Testis (tissue), 3 donors: Measurements from ENCODE around the gene ZNF236. TPM values are rescaled to one million over a fixed set of nuclear protein-coding genes. Genes with fewer than 3 reads are reported as not detected.

ENCODE experiments used
- DNase-seq: peaks from one replicate; pipeline ENCODE4 v3.0.0-alpha.2; 2019
- H3K27ac ChIP-seq, 2 donors: fragments of 200-600 bp; sonication (generic); one replicate each; pipeline ENCODE4 v1.5.1; 2019
- H3K27me3 ChIP-seq: fragments of 200-600 bp; sonication (generic); one replicate; pipeline ENCODE4 v1.5.1; 2019
- H3K36me3 ChIP-seq: fragments of 200-600 bp; sonication (generic); one replicate; pipeline ENCODE4 v1.5.1; 2017; ENCODE audit warnings: low read depth; ENCODE audit errors: missing control alignments
- H3K4me1 ChIP-seq: fragments of 200-600 bp; sonication (generic); one replicate; pipeline ENCODE4 v1.5.1; 2019
- H3K4me3 ChIP-seq, 2 donors: fragments of 200-600 bp; sonication (generic); one replicate each; pipeline ENCODE4 v1.5.1; 2017 to 2019
- H3K9me3 ChIP-seq: fragments of 200-600 bp; sonication (generic); one replicate; pipeline ENCODE4 v1.5.1; 2017
- POLR2A ChIP-seq: fragments of 450-650 bp; IDR thresholded peaks from one replicate; pipeline ENCODE4 v1.6.1; 2017; ENCODE audit warnings: antibody characterized with exemption, mild to moderate bottlenecking, moderate library complexity
- WGBS, 2 donors: methylation state at CpG; one replicate each; pipeline ENCODE4 v1.1.5; 2018; 5-methylcytosine and 5-hydroxymethylcytosine counted together
- intact Hi-C: fragments of 100-400 bp; cut with DNase I; formaldehyde crosslinking; loops from one replicate; pipeline ENCODE4 v1.15.1; 2023; ENCODE audit warnings: low total_unique reads
- polyA plus RNA-seq: library from polyadenylated mRNA; stranded (reverse); fragments of 350-450 nt; fragmentation: Illumina TruSeq; extraction: RNeasy Lipid Tissue Mini Kit (QIAGEN cat#74804); gene quantifications from one replicate; pipeline ENCODE4 v1.2.3, GENCODE V29; 2014; ENCODE audit warnings: low read depth, low replicate concordance; ENCODE audit not compliant: insufficient read depth
- total RNA-seq, 2 donors: library from RNA; depleted of rRNA; stranded (reverse); fragments of >200 nt; gene quantifications; one replicate each; pipeline ENCODE4 v1.2.3, GENCODE V29; 2016
- TF ChIP-seq, protein P1 (sequence below), 3 experiments: fragments of 450-650 bp in 2 of 3; fragments of 200-600 bp in 1 of 3; sonication (generic) in 1 of 3; IDR thresholded peaks; one replicate each; pipeline ENCODE4 v1.5.1; 2016 to 2019; ENCODE audit warnings: antibody characterized with exemption in 3 of 3, mild to moderate bottlenecking in 2 of 3, moderate library complexity in 1 of 3

The ZNF236 gene
- total and polyA plus RNA-seq, 3 donors from 2014 or later: 19.5 to 58.2 (median 53.9) TPM

DNA sequence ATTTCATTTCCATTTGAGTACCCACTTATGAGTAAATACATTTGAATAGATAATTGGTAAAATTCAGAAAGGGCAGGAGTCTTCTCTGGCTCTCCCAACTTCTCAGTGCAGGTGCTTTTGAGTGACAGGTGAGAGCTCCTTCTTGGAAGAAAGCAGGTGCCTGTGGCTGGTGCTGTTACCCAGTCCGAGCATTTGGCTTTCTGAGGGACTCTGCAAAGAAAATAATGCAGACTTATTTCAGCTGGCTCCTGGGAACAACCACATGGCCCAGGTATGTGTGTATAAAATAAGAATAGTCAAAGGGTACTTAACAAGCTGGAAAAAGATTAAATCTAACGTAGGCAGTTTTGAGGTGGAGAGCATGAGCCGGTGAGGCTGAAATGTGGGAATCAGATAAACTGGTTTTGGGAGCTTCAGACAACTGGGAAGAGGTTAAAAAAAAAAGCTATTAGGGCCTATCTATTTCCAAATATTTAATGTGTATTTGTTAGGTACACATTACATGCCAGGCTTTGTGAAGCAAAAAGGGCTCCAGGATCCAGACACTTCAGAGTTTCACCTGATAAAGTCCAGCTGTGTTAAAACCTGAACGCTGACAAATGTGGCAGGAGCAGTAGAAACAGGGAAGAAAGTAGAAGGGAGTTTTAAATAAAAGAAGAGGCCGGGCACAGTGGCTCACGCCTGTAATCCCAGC is 20.6 kb downstream of the ZNF236 start:
- H3K4me1 ChIP-seq: peaks cover 13% of the 10 kb centered on the region
- 89 to 91% methylated on average over 6 of the region's 6 CpGs for WGBS, 2 donors
- H3K36me3 ChIP-seq: no peaks in the 10 kb centered on the region
- intact Hi-C loops: no loop called here
- no peak for TF ChIP-seq POLR2A
- TF ChIP-seq, protein P1, sequence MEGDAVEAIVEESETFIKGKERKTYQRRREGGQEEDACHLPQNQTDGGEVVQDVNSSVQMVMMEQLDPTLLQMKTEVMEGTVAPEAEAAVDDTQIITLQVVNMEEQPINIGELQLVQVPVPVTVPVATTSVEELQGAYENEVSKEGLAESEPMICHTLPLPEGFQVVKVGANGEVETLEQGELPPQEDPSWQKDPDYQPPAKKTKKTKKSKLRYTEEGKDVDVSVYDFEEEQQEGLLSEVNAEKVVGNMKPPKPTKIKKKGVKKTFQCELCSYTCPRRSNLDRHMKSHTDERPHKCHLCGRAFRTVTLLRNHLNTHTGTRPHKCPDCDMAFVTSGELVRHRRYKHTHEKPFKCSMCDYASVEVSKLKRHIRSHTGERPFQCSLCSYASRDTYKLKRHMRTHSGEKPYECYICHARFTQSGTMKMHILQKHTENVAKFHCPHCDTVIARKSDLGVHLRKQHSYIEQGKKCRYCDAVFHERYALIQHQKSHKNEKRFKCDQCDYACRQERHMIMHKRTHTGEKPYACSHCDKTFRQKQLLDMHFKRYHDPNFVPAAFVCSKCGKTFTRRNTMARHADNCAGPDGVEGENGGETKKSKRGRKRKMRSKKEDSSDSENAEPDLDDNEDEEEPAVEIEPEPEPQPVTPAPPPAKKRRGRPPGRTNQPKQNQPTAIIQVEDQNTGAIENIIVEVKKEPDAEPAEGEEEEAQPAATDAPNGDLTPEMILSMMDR (IDR thresholded peaks at IDR 0.05): no peak
- H3K4me3 ChIP-seq: no peak overlapping the region
- H3K27me3 ChIP-seq: no peaks in the 10 kb centered on the region
- no peak for DNase-seq
- no peak overlapping the region for H3K27ac ChIP-seq
- no peaks in the 10 kb centered on the region for H3K9me3 ChIP-seq

- no peak for DNase-seq
- peaks cover 10% of the 10 kb centered on the region for H3K4me1 ChIP-seq
- H3K27me3 ChIP-seq: no peaks in the 10 kb centered on the region
- WGBS, 2 donors: 84 to 91% methylated on average over 4 of the region's 4 CpGs
- intact Hi-C loops: no loop called here
- TF ChIP-seq POLR2A: no peak
- TF ChIP-seq, protein P1 (IDR thresholded peaks at IDR 0.05): no peak
- no peak overlapping the region for H3K4me3 ChIP-seq
- H3K36me3 ChIP-seq: no peaks in the 10 kb centered on the region
- H3K27ac ChIP-seq: no peak overlapping the region
- no peaks in the 10 kb centered on the region for H3K9me3 ChIP-seq
Measured at GRCh38 chr18:76844144-76844543, 21.8 kb downstream of the ZNF236 start.

DNA sequence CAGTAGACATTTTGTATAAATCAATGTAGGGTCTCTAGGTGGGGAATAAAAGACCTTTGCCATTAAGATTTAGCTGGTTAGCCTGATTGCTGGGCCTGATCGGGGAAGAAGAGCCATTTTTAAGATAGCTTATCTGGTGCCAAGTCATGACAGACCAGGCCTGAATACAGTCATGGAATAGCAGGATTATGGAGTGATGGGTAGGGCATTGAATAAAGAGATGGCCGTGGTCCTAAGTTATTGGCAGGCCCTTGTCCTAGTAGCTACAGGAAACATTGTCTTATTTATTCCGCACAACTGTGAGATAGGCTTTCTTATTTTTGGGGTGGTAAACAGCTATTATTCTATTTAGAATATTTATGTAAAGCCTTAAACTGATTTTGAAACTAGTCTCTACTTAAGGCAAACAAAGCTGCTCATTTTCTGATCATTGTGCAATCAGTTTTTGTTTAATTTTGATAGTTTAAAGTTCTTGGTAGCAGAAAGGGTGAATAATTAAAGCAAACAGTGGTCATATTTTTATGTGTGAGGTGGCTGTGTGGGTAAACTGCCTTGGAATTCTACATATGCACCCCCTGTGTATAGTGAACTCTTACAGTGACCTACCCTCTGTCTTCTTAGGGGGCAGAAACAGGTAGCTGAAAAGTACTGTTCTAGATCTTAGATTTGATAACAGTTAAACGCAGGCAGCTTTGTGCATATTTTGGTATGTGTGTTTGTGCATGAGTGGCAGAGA is 22.6 kb downstream of the ZNF236 start:
- WGBS, 2 donors: 76 to 79% methylated on average over 4 of the region's 4 CpGs
- Histone ChIP-seq H3K4me3 (no peak overlapping the region), H3K4me1 (peaks cover 10% of the 10 kb centered on the region), H3K27me3 (no peaks in the 10 kb centered on the region), H3K27ac (no peak overlapping the region), H3K36me3 (no peaks in the 10 kb centered on the region), H3K9me3 (no peaks in the 10 kb centered on the region)
- intact Hi-C loops: no loop called here
- DNase-seq: no peak
- TF ChIP-seq, protein P1 (IDR thresholded peaks at IDR 0.05): no peak
- no peak for TF ChIP-seq POLR2A

GRCh38 chr18:76846217-76846616 is 23.9 kb downstream of the ZNF236 start:
- TF ChIP-seq, protein P1 (IDR thresholded peaks at IDR 0.05): no peak
- no peak for TF ChIP-seq POLR2A
- no peak overlapping the region for H3K27ac ChIP-seq
- no peak overlapping the region for H3K4me3 ChIP-seq
- H3K4me1 ChIP-seq: peaks cover 10% of the 10 kb centered on the region
- no peak for DNase-seq
- H3K9me3 ChIP-seq: no peaks in the 10 kb centered on the region
- intact Hi-C loops: no loop called here
- no peaks in the 10 kb centered on the region for H3K27me3 ChIP-seq
- no peaks in the 10 kb centered on the region for H3K36me3 ChIP-seq
- 83 to 96% methylated on average over 5 of the region's 5 CpGs for WGBS, 2 donors
